HCT116 (cell line): ENCODE results near the gene PIK3CB. TPM values are rescaled to one million over a fixed set of nuclear protein-coding genes. Genes with fewer than 3 reads are reported as not detected.

Experiments
- ATAC-seq: fragments of 200-7000 bp; cut with Tn5 transposase; 2 replicates; pipeline ENCODE4 v1.9.1; 2020; ENCODE audit warnings: mild to moderate bottlenecking, moderate library complexity
- BruUV-seq: library from RNA; stranded (reverse); fragments of 400-500 nt; replicated peaks from 2 replicates; lab custom pipeline; 2021; lab: Mats Ljungman, UMichigan
- CTCF ChIA-PET: fragments of 300-600 bp; sonication (Branson Sonifier 250); formaldehyde crosslinking; loops from one replicate; lab custom pipeline; 2021; ENCODE audit warnings: antibody characterized with exemption; lab: Charles Lee
- POLR2A ChIA-PET: fragments of 300-600, 350-600 bp; sonication (Branson Sonifier 250); formaldehyde crosslinking; loops from one replicate; lab custom pipeline; 2021; ENCODE audit warnings: antibody characterized with exemption; lab: Charles Lee
- RAD21 ChIA-PET, 2 experiments: fragments of 300-600 bp; sonication (Branson Sonifier 250); formaldehyde crosslinking; loops; one replicate each; lab custom pipeline; 2023; ENCODE audit warnings: low total read pairs in 2 of 2; ENCODE audit not compliant: uncharacterized antibody in 2 of 2, unreplicated experiment in 2 of 2, low non-redundant PET in 1 of 2; lab: Charles Lee
- DNase-seq: peaks from one replicate; pipeline ENCODE4 v3.0.0-alpha.2; 2010; ENCODE audit warnings: low read depth, low spot score
- H2AFZ ChIP-seq: fragments of 200-600 bp; shearing (Covaris generic), sonication (generic); 2 replicates; pipeline ENCODE4 v1.6.1; 2017; ENCODE audit warnings: low read depth, mixed run types, mixed read lengths, antibody characterized with exemption, low read length; ENCODE audit not compliant: poor library complexity, severe bottlenecking
- H3K27ac ChIP-seq: 2 replicates; pipeline ENCODE4 v1.5.1; 2012; ENCODE audit warnings: low read depth, low read length
- H3K27me3 ChIP-seq: fragments of 200-600 bp; sonication (generic); 2 replicates; pipeline ENCODE4 v1.6.1; 2016; ENCODE audit warnings: mixed run types, low read length, mixed read lengths; ENCODE audit not compliant: insufficient read depth
- H3K36me3 ChIP-seq, 2 experiments: fragments of 200-500 bp in 1 of 2; fragments of 200-600 bp in 1 of 2; sonication (Bioruptor generic) in 1 of 2; sonication (generic) in 1 of 2; 2 replicates each; pipeline versions ENCODE4 v1.5.1 to v1.6.1; 2014 to 2016; ENCODE audit warnings: low read length in 2 of 2, inconsistent platforms in 1 of 2, mixed read lengths in 1 of 2, mixed run types in 1 of 2; ENCODE audit not compliant: insufficient read depth in 2 of 2, control insufficient read depth in 1 of 2
- H3K4me1 ChIP-seq, 2 experiments: fragments of 200-600 bp in 1 of 2; sonication (generic) in 1 of 2; 2 replicates each; pipeline versions ENCODE4 v1.5.1 to v1.6.1; 2012 to 2017; ENCODE audit warnings: low read length in 2 of 2, inconsistent platforms in 1 of 2, mild to moderate bottlenecking in 1 of 2, mixed read lengths in 1 of 2, mixed run types in 1 of 2, moderate library complexity in 1 of 2; ENCODE audit not compliant: insufficient read depth in 2 of 2, control insufficient read depth in 1 of 2
- H3K4me2 ChIP-seq: fragments of 200-600 bp; sonication (generic); 2 replicates; pipeline ENCODE4 v1.6.1; 2017; ENCODE audit warnings: mixed run types, low read length, mixed read lengths
- H3K4me3 ChIP-seq, 2 experiments: fragments of 200-600 bp in 1 of 2; sonication (generic) in 1 of 2; replicated peaks in 1 of 2; 2 replicates each; pipeline ENCODE4 v1.5.1; 2011 to 2016; ENCODE audit warnings: low read length in 2 of 2, control low read depth in 1 of 2, low read depth in 1 of 2, mild to moderate bottlenecking in 1 of 2, mixed read lengths in 1 of 2, mixed run types in 1 of 2
- H3K79me2 ChIP-seq: fragments of 200-600 bp; sonication (generic); 2 replicates; pipeline ENCODE4 v1.6.1; 2017; ENCODE audit warnings: mild to moderate bottlenecking, mixed run types, low read length, moderate library complexity, mixed read lengths; ENCODE audit not compliant: insufficient read depth
- H3K9ac ChIP-seq: fragments of 200-600 bp; sonication (generic); 2 replicates; pipeline ENCODE4 v1.6.1; 2016; ENCODE audit warnings: low read length, mixed read lengths
- H3K9me2 ChIP-seq: fragments of 200-600 bp; sonication (generic), shearing (Covaris generic); 2 replicates; pipeline ENCODE4 v1.6.1; 2017; ENCODE audit warnings: mixed run types, mild to moderate bottlenecking, moderate library complexity; ENCODE audit not compliant: insufficient read depth
- H3K9me3 ChIP-seq, 2 experiments: fragments of 200-500 bp in 1 of 2; fragments of 200-600 bp in 1 of 2; sonication (Bioruptor generic) in 1 of 2; sonication (generic) in 1 of 2; 2 replicates each; pipeline ENCODE4 v1.6.1; 2014 to 2017; ENCODE audit warnings: low read length in 2 of 2, mixed read lengths in 2 of 2, inconsistent platforms in 1 of 2, low read depth in 1 of 2, mild to moderate bottlenecking in 1 of 2, mixed run types in 1 of 2, moderate library complexity in 1 of 2; ENCODE audit not compliant: control insufficient read depth in 1 of 2, insufficient read depth in 1 of 2
- H4K20me1 ChIP-seq: fragments of 200-600 bp; sonication (generic), shearing (Covaris generic); 2 replicates; pipeline ENCODE4 v1.6.1; 2017; ENCODE audit warnings: mixed run types, mild to moderate bottlenecking, moderate library complexity; ENCODE audit not compliant: insufficient read depth
- EGR1 ChIP-seq: IDR thresholded peaks from 2 replicates; pipeline ENCODE4 v1.6.1; 2012; ENCODE audit warnings: low read depth
- EZH2phosphoT487 ChIP-seq: fragments of 200-600 bp; IDR thresholded peaks from 2 replicates; pipeline ENCODE4 v1.6.1; 2018; ENCODE audit warnings: antibody characterized with exemption, borderline replicate concordance
- FOSL1 ChIP-seq: IDR thresholded peaks from 2 replicates; pipeline ENCODE4 v1.6.1; 2012; ENCODE audit warnings: low read depth
- POLR2A ChIP-seq: IDR thresholded peaks from 2 replicates; pipeline ENCODE4 v1.7.0; 2011; ENCODE audit warnings: borderline replicate concordance; ENCODE audit not compliant: insufficient read depth, insufficient read length; ENCODE audit errors: extremely low read depth
- POLR2AphosphoS5 ChIP-seq: IDR thresholded peaks from 2 replicates; pipeline ENCODE4 v1.6.1; 2011; ENCODE audit warnings: mild to moderate bottlenecking, low read depth, low read length, moderate library complexity
- RAD21 ChIP-seq: IDR thresholded peaks from 2 replicates; pipeline ENCODE4 v1.6.1; 2012; ENCODE audit warnings: low read depth, mild to moderate bottlenecking
- SP1 ChIP-seq: IDR thresholded peaks from 2 replicates; pipeline ENCODE4 v1.6.1; 2012; ENCODE audit warnings: low read depth
- SRF ChIP-seq: IDR thresholded peaks from 2 replicates; pipeline ENCODE4 v1.6.1; 2012; ENCODE audit warnings: low read depth
- YY1 ChIP-seq: IDR thresholded peaks from 2 replicates; pipeline ENCODE4 v1.6.1; 2011; ENCODE audit warnings: low read length, low read depth, moderate library complexity, mild to moderate bottlenecking; ENCODE audit not compliant: insufficient replicate concordance; ENCODE audit errors: extremely low read depth
- ZNF274 ChIP-seq: fragments of 200-500 bp; sonication (Bioruptor generic); IDR thresholded peaks from 2 replicates; pipeline ENCODE4 v1.6.1; 2014; ENCODE audit warnings: mild to moderate bottlenecking, low read depth, low read length, inconsistent platforms
- intact Hi-C: fragments of 100-400 bp; cut with micrococcal nuclease; formaldehyde crosslinking; loops from 2 replicates; pipeline ENCODE4 v1.10.0; 2022
- total RNA-seq: library from RNA; stranded (reverse); gene quantifications from one replicate; pipeline ENCODE4 v1.2.1, GENCODE V29; 2021; ENCODE audit not compliant: unreplicated experiment
- TF ChIP-seq, protein P1 (sequence below), 3 experiments: fragments of 200-600 bp in 1 of 3; sonication (generic) in 1 of 3; IDR thresholded peaks in 2 of 3; conservative IDR thresholded peaks in 1 of 3; 2 replicates each; pipeline ENCODE4 v1.5.1; 2012 to 2017; ENCODE audit warnings: low read depth in 2 of 3, low read length in 2 of 3, antibody characterized with exemption in 1 of 3, borderline replicate concordance in 1 of 3, control low read depth in 1 of 3, mild to moderate bottlenecking in 1 of 3, mixed read lengths in 1 of 3, mixed run types in 1 of 3, moderate library complexity in 1 of 3; ENCODE audit not compliant: insufficient read depth in 1 of 3
- TF ChIP-seq, protein P2 (sequence below): IDR thresholded peaks from 2 replicates; pipeline ENCODE4 v1.6.1; 2012
- TF ChIP-seq, protein P3 (sequence below): IDR thresholded peaks from 2 replicates; pipeline ENCODE4 v1.6.1; 2012; ENCODE audit warnings: low read depth

PIK3CB gene
- total RNA-seq, 1 experiment from 2014 or later = 44.3 TPM

DNA sequence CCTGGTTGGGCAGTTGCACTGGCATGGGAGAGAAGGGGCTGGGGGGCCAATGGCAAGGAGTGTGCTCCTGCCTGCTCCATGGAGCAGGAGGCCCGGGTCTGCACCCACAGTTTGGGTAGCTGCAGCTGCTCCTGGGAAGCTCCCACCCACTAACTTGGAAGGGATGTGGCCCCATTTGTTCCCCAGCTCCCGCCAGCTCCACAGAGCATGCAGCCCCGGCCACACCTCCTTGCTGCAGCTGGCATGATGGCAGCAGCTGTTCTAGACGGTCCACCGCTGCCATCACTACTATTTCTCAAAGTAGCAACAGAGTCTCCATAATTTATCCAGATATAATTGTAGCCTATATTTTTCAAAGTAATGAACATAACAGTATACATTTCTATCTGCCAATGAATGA is 65.8 kb downstream of the PIK3CB start:
- DNase-seq (no peak), ATAC-seq (no peak)
- intact Hi-C loops = no loop called here
- peaks cover 0 to 18% of the 10 kb centered on the region in 2 experiments; a peak in 2 of 4 replicates for H3K4me1 ChIP-seq
- POLR2A ChIA-PET = no interaction called here
- no peak overlapping the region for H3K4me3 ChIP-seq
- H3K9me3 ChIP-seq = peaks cover 21 to 30% of the 10 kb centered on the region in 2 experiments; a peak in 2 of 4 replicates
- no peaks in the 10 kb centered on the region for H3K27me3 ChIP-seq
- H3K36me3 ChIP-seq = peaks cover 0 to 32% of the 10 kb centered on the region in 2 experiments; a peak in 1 of 4 replicates
- no TSS peak for BruUV-seq
- no peak overlapping the region for H3K9ac ChIP-seq
- H3K79me2 ChIP-seq = peaks cover 69% of the 10 kb centered on the region
- H3K4me2 ChIP-seq = no peak overlapping the region
- RAD21 ChIA-PET = no interaction called here
- H2AFZ ChIP-seq = no peak overlapping the region
- no peaks in the 10 kb centered on the region for H3K9me2 ChIP-seq
- CTCF ChIA-PET = no interaction called here
- TF ChIP-seq ZNF274 (no peak), SP1 (no peak), POLR2A (no peak), EGR1 (no peak), YY1 (no peak), POLR2AphosphoS5 (no peak), EZH2phosphoT487 (no peak), FOSL1 (no peak), SRF (no peak), RAD21 (no peak)
- TF ChIP-seq, protein P1, sequence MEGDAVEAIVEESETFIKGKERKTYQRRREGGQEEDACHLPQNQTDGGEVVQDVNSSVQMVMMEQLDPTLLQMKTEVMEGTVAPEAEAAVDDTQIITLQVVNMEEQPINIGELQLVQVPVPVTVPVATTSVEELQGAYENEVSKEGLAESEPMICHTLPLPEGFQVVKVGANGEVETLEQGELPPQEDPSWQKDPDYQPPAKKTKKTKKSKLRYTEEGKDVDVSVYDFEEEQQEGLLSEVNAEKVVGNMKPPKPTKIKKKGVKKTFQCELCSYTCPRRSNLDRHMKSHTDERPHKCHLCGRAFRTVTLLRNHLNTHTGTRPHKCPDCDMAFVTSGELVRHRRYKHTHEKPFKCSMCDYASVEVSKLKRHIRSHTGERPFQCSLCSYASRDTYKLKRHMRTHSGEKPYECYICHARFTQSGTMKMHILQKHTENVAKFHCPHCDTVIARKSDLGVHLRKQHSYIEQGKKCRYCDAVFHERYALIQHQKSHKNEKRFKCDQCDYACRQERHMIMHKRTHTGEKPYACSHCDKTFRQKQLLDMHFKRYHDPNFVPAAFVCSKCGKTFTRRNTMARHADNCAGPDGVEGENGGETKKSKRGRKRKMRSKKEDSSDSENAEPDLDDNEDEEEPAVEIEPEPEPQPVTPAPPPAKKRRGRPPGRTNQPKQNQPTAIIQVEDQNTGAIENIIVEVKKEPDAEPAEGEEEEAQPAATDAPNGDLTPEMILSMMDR (IDR thresholded peaks at IDR 0.05 in 2 of 3, conservative IDR thresholded peaks at IDR 0.05 in 1 of 3; ENCODE audit: borderline replicate concordance in 1 of 3, insufficient read depth in 1 of 3, low read depth in 2 of 3, low read length in 2 of 3) = no peak
- TF ChIP-seq, protein P2, sequence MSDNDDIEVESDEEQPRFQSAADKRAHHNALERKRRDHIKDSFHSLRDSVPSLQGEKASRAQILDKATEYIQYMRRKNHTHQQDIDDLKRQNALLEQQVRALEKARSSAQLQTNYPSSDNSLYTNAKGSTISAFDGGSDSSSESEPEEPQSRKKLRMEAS = no peak
- TF ChIP-seq, protein P3, sequence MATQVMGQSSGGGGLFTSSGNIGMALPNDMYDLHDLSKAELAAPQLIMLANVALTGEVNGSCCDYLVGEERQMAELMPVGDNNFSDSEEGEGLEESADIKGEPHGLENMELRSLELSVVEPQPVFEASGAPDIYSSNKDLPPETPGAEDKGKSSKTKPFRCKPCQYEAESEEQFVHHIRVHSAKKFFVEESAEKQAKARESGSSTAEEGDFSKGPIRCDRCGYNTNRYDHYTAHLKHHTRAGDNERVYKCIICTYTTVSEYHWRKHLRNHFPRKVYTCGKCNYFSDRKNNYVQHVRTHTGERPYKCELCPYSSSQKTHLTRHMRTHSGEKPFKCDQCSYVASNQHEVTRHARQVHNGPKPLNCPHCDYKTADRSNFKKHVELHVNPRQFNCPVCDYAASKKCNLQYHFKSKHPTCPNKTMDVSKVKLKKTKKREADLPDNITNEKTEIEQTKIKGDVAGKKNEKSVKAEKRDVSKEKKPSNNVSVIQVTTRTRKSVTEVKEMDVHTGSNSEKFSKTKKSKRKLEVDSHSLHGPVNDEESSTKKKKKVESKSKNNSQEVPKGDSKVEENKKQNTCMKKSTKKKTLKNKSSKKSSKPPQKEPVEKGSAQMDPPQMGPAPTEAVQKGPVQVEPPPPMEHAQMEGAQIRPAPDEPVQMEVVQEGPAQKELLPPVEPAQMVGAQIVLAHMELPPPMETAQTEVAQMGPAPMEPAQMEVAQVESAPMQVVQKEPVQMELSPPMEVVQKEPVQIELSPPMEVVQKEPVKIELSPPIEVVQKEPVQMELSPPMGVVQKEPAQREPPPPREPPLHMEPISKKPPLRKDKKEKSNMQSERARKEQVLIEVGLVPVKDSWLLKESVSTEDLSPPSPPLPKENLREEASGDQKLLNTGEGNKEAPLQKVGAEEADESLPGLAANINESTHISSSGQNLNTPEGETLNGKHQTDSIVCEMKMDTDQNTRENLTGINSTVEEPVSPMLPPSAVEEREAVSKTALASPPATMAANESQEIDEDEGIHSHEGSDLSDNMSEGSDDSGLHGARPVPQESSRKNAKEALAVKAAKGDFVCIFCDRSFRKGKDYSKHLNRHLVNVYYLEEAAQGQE = no peak
- H4K20me1 ChIP-seq = no peaks in the 10 kb centered on the region
- H3K27ac ChIP-seq = no peak overlapping the region
